GM21390 (cell line): ENCODE measurements around the gene PHLDB1.

Source experiments
- ATAC-seq: cut with Tn5 transposase; IDR thresholded peaks from one replicate; pipeline ENCODE4 v1.9.1; 2021; ENCODE audit not compliant: unreplicated experiment

PHLDB1 gene

DNA sequence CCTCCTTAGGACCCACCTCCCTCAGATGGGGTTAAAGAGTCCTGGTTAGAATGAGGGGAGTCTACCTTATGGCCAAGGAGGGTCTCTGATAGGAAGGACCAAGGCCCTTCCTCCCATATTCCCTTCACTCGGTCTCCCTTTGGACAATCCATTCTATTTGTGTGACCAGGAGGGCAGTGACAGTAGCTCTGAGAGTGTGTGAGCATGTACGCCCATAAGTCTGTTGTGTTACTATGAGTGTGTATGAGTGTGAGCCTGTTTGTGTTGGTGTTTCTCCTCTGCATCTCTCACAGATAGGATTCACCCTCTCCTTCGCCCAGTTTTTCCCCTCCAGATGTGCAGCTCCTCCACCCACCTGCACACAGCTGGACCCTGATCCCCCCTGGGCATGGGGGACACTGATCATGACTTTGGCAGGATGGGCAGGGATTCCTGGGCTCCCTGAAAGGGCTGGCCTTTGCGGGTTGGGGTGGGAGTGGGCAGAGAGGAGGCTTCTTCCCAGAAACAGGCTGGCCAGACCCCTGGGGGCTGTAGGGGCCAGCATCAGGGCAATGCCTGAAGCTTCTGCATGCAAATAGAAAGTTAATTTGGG is 14.5 kb downstream of the PHLDB1 start:
- no peak for ATAC-seq

DNA sequence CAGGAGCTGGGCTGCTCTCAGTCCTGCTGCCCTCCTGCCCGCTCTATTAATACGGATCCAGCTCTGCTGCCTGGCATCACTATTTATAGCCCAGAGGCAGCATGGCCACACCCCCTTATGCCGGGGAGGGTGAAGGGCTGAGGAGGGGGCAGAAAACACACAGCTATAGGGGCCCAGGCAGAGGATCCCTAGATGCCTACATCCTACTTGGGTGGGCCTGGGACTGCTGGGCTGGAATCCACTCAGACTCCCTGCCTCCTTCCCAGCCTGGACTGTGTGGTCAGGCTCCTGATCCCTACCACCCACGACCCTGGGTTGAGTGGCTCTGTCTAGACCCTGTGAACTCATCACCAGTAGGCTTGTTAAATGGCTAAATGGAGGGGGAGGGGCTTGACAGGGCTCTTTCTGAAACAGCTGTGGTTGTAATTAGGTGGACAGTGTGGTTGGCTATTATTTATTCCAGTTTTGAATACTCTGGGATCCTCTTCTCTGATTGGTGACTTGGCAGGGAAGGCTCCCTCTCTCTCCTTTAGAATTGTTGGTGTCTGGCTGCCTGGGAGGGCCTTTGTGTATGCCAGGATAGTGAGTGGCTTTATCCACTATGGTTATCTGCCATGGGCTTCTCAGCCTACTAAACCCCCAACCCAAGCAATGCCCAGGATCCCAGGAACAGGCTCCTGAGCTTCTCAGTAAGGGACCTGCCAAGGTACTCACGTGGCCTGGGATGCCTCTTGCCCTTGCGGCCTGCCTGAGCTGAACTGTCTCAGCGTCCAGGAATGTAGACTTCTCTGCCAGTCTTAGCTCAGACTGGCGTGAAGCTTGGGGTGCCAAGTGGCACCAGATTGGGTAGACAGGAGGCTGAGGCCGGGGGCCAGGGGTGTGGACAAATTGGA is 15.2 kb downstream of the PHLDB1 start:
- ATAC-seq: no peak

DNA sequence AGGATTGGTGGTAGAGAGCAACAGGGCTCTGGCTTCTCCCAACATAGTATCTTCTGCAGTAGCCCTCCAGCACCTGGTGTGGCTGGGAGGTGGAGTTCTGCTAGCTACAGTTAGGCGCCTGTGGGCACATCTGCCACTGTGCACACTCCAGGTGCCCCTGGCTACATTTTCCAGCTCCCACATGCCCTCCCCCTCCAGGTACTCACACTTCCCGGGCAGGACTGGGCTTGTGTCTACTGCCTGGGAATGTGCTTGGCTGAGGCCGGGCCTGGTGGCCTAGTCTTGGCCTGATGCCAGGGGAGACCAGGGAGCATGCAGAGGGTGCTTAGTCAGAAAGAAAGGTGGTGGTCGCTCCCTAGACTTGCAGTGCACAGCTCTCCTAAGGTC is 15.8 kb downstream of the PHLDB1 start:
- ATAC-seq: no peak

DNA sequence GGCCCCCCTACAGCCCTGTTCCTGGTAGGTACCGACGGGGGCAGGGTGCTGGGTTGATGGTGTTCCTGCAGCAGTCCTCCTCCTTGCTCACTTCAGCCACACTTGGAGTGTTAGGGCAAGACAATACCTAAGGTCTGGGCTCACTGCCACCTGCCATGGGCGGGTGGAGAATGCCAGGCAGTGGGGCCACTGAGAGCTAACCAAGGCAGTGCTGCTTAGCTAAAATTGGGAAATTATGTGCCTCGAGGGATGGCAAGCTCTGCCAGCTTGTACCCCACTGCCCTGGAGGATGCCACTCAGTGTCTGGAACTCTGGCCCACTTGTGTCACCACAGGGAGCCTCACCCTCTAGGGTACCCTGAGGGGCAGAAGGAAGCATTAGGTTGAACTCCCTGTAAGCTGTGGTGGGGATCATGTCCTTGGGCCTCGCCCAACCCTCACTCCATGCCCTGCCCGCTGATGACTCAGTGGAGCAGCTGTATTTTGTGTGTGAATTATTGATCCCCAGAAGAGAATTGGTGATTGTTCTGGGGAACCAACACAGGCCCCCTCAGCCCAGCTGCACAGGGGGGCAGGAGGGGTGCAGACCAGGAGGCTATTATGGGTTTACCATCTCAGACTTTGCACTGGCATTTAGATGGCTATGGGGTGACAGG is 17.7 kb downstream of the PHLDB1 start:
- ATAC-seq: no peak

DNA sequence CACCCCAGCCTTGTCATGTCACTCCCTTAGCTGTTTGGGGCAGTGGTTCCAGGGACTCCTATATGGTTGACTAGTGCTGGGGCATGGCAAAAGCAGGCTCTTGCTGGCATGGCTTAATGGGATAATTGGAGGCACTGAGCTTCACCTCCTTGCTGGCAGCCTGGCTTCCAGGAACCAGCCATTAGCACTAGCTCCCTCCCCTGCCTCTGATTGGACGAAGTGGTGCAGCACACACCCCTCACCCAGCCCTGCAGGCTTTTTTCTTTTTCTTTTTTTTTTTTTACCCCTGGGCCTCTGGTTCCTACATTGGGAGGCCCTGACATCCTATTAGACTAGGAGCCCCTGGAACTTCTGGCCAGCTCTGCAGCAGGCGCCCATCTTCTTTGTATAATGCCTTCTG is 18.6 kb downstream of the PHLDB1 start:
- ATAC-seq: no peak

DNA sequence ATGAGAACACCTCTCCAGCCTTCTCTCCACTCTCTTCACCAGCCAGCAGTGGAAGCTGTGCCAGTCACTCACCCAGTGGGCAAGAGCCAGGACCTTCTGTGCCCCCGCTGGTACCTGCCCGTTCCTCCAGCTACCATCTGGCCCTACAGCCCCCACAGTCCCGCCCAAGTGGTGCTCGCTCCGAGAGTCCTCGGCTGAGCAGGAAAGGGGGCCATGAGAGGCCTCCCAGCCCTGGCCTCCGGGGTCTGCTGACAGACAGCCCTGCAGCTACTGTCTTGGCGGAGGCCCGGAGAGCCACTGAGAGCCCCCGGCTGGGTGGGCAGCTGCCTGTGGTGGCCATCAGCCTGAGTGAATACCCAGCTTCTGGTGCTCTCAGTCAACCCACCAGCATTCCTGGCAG is 20.2 kb downstream of the PHLDB1 start:
- no peak for ATAC-seq

DNA sequence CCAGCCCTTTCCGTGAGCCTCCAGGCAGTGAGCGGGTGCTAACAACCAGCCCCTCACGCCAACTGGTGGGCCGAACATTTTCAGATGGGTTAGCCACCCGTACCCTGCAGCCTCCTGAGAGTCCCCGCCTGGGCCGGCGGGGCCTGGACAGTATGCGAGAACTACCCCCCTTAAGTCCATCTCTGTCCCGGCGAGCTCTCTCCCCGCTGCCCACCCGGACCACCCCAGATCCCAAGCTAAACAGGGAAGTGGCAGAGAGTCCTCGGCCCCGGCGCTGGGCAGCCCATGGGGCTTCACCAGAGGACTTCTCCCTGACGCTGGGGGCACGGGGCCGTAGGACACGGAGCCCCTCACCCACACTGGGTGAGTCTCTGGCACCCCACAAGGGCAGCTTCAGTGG is 20.6 kb downstream of the PHLDB1 start:
- no peak for ATAC-seq

DNA sequence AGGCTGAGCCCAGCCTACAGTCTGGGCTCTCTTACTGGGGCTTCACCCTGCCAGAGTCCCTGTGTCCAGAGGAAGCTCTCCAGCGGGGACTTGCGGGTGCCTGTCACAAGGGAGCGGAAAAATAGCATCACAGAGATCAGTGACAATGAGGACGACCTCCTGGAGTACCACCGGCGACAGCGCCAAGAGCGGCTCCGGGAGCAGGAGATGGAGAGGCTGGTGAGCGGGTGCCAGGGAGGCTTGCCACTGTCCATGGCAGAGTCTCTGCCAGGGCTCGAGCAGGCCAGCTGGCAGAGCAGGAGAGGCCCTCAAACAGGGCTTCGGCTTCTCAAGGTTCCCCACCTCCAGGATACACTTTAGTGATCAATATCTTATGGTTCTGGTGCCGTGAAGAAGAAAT is 21.0 kb downstream of the PHLDB1 start:
- ATAC-seq: no peak

DNA sequence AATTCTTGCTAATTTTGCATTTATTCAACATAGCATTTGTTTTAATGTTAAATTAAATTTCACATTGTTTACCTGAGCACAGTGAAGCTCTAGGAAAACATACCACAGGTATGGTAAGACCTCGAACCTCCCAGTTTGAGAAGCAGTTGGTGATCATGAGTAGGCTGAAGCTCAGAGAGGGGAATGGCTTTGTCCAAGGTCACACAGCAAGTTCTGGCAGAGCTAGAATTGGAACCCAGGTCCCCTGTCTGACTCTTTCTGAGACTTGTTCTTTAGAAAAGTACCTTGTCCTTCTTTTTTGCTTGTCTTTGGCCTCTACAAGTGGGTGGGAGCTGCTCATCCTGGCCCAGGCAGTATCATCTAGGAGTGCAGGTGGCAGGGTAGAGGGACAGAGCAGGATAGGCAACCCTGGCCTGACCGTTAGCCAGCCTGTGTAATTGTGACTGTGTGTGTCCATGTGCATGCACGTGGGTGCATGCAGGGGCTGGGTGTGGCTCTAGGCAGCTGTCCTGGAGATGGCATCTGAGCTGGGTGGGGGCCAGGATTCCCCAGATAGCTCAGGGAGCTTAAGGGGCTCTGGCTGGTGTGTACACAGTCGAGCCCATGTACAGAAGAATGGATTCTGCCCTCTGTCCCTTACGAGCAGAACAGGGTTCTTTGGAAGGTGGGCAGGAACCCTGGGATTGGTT is 21.6 kb downstream of the PHLDB1 start:
- ATAC-seq: no peak

DNA sequence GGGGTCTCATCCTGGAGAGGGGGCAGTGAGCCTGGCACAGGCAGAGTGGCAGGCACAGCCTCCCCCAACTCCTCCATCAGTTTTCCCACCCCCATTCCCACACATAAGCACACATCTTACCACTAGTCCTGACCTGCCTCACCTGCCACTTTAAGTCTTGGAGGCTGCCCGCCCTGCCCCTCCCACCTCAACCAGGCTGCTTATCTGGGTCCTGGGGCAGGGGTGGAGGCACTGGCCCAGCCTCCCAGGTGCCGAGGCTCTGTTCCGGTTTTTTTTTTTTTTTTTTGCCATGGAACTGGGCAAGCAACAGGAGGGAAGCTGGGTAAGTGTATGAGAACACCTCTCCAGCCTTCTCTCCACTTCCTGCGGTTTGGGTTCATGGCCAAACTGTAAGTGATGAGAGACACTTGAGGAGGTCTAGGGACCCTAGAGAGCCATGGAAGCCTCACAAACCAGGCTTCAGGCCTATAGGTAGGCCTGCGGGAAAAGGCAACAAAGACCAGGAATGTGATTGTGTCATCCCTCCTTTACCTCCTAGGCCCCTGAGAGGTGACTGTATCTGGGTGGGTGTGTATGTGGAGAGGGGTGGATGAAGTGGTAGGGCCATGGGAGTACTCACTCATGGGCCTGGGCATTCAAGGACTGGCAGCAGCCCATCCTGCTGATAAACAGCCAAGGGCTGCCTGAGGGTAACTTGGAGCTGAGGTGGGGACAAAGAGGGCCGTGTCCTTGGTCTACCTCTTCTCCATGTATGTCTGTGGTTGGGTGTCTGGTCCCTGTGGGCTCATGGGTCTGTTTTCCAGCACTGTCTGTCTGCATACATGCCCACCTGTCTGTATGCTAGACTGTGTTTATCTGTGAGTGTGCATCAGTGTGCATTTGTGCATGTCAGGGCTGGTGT is 22.6 kb downstream of the PHLDB1 start:
- no peak for ATAC-seq

DNA sequence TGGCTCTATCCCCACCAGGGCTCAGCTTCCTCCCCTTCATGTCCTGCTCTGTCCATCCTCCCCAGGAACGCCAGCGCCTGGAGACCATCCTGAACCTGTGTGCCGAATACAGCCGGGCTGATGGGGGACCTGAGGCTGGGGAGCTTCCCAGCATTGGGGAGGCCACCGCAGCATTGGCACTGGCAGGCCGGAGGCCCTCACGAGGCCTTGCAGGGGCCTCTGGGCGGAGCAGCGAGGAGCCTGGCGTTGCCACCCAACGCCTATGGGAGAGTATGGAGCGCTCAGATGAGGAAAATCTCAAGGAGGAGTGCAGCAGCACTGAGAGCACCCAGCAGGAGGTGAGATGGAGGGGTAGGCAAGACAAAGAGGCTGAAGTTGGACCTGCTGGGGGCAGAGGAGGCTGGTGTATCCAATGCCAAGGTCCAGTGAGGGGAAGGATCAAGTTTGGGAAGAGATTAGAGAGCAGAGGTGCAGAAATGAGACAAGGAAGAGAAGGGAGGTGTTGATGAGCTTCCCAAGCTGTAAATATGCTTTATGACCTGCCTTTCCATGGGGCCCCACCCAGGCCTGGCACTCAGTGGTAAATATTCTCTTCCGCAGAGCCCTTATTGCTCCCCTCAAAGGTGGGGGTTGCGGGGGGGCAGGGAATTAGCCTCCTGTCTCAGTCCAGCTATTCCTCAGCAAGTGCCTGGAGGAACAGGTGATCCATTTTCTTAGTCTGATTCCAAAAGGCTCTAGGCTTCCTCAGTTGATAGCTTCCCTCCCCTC is 23.9 kb downstream of the PHLDB1 start:
- no peak for ATAC-seq

DNA sequence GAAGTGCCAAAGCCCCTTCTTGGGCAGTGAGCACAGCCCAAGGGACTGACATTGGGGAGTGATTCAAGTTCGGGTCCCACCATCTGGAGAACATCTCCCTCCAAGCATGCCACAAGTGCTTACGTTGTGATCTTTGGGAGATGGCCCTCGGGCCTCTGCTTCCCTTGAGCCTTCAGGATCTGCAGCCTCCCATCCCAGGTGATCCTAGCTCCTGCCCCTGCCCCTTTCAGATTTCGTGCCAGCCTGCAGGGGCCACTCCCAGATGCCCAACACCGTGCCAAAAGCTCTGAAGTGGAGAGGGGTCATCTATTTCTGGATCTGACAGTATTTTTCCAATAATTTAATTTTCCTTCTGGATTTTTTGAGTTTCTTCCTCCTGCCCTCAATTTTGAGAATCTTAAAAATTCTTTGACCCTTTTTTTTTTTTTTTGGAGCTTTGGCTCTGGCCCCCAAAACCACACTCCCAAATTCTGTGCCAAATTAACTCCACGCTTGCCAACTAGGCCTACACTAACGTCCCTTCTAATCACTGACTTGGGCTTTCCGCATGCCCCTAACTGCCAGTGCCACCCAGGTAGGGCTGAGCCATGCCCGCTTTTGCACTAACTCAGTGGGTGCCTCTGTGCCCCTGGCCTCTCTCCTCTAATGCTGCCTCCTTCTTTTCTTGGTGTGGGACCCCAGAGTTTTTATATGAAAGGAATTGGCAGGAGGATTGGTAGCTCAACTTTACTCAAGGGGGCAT is 25.3 kb downstream of the PHLDB1 start:
- ATAC-seq: no peak

DNA sequence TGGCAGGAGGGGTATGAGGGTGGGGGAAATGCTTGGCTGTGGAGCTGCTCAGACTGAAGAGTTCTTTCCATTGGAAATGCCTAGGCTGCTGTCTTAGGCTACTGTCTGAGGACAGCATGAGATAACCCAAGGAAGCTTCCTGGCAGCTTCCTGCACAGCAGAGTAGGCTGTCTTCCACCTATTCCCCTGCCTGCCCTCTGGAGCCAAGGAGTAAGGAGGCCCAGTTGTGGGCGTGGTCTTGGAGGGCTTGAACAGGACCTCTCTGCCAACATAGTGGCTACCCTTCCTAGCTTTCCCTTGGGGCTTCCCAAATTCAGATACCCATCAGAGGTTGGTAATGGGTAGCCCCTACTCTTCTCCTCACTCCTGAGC is 25.9 kb downstream of the PHLDB1 start:
- ATAC-seq: no peak

DNA sequence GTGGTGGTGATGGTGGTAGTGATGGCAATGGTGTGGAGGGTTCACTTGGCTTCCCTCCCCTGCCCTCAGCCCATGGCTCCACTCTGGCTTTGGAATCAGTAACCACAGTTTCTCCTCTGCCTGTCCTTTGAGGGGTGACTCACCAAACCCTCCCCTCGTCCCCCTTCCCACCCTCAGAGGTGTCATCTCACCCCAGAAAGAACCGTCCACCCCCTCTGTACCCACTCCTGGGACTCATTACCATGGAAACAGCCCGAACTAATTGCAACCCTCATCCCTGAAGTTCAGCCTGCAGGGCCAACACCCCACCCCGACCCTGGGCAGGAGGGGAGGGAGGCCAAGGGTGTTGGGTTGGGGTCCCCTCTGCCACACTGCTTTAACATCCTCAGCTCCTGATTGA is 26.6 kb downstream of the PHLDB1 start:
- no peak for ATAC-seq

DNA sequence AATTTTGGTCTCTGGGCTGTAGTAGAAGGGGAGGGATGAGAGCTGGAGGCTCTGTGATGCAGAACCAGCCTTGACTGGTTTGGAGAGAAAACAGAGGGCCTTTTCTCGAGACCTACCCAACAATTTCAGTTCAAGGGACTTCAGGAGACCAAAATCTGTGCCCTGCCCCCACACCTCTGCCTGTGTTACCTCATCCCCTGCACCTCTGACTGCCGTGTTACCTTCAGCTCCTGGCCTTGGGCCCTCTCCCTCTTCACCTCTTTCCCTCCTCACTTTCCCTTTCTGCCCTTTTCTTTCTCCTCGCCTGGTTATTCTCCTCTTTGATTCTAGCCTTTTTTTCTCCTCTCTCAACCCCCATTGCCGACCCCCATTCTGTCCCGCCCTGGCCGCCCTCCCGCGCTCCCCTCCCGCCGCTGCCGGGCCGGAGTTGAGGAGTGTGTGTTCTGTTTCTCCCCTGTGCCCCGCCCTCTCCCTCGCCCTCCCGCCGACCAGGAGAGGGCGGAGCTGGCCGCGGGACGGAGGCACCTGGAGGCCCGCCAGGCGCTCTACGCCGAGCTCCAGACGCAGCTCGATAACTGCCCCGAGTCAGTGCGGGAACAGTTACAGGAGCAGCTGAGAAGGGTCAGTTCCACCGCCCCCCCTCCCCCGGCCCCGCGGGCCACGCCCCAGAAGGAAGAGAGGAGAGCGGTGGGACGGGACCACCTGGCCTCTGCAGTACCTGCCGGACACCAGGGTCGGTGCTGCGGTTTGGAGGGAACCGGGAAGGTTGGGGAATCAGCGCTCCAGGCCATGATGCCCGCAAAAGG is 27.2 kb downstream of the PHLDB1 start:
- ATAC-seq: no peak

DNA sequence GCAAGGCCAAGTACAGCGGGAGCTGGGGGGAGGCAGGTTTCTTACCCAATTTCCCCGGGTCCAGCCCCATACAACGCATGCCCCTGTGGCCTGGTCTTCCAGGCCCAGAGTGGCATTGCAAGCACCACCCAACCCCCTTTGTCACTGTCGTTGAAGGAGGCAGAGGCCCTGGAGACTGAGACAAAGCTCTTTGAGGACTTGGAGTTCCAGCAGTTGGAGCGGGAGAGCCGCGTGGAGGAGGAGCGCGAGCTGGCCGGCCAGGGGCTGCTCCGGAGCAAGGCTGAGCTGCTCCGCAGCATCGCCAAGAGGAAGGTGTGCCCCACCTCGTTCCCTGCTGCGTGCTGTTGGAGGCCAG is 27.8 kb downstream of the PHLDB1 start:
- no peak for ATAC-seq

DNA sequence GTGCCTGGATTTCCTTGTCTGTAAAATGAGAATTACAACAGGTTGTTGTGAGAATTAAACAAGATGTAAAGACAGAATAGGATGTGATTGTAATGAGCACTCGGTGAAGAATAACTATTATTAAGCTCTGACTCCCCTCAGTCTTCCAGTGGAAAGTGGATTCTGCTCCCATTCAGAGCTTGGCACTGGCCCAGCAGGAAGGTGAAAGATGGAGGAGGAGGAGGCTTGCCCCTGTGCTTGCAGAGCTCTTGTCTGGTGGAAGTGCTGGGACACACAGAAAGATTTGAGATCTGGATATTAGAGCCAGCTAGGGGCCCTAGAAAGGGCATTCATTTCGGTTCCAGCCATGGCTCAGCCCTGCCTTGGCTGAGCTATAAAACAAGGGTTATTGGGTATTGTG is 28.2 kb downstream of the PHLDB1 start:
- no peak for ATAC-seq

DNA sequence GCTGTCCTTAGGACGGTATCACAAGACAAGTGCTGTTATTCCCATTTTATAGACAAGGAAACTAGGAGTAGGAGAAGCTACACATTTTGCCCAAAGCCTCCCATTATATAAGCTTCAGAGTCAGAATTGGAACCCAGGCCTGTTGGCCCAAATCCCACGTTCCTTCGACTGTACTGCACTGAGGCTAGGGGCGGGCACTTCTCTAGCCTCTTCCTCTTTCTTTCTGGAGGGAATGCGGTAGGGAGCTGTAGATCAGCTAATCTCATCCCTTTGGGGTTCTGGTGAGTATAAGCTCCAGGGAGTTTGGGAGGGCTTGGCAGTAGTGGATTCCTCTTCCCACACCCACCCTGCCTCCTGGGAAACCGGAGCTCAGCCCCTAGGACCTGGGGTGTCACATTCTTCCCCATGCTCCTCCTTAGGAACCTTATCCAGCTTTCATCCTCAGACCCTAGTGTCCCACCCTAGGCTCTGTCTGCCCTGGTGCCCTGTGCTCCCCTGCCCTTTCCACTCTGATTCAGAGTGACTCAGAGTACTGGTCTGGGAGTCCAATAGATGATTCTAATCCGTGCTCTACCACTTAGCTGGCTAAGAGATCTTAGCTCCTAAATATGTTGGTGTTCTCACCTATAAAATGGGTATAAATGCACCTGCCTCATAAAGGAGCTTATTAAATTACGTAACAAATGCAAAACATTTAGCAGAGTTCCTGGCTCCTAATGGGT is 29.3 kb downstream of the PHLDB1 start:
- no peak for ATAC-seq
